A375 (cell line): Measurements from ENCODE around the gene TBCCD1. TPM values are rescaled to one million over a fixed set of nuclear protein-coding genes. Genes with fewer than 3 reads are reported as not detected.

Experiments used
- total RNA-seq: library from RNA; depleted of rRNA; stranded (reverse); fragments of >200 nt; shearing (Covaris generic); gene quantifications from 2 replicates; pipeline ENCODE4 v1.2.3, GENCODE V29; 2014; rRNA removed

TBCCD1 gene, protein sequence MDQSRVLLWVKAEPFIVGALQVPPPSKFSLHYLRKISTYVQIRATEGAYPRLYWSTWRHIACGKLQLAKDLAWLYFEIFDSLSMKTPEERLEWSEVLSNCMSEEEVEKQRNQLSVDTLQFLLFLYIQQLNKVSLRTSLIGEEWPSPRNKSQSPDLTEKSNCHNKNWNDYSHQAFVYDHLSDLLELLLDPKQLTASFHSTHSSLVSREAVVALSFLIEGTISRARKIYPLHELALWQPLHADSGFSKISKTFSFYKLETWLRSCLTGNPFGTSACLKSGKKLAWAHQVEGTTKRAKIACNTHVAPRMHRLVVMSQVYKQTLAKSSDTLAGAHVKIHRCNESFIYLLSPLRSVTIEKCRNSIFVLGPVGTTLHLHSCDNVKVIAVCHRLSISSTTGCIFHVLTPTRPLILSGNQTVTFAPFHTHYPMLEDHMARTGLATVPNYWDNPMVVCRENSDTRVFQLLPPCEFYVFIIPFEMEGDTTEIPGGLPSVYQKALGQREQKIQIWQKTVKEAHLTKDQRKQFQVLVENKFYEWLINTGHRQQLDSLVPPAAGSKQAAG
- total RNA-seq = 7.1 and 7.4 TPM in 2 replicates

DNA sequence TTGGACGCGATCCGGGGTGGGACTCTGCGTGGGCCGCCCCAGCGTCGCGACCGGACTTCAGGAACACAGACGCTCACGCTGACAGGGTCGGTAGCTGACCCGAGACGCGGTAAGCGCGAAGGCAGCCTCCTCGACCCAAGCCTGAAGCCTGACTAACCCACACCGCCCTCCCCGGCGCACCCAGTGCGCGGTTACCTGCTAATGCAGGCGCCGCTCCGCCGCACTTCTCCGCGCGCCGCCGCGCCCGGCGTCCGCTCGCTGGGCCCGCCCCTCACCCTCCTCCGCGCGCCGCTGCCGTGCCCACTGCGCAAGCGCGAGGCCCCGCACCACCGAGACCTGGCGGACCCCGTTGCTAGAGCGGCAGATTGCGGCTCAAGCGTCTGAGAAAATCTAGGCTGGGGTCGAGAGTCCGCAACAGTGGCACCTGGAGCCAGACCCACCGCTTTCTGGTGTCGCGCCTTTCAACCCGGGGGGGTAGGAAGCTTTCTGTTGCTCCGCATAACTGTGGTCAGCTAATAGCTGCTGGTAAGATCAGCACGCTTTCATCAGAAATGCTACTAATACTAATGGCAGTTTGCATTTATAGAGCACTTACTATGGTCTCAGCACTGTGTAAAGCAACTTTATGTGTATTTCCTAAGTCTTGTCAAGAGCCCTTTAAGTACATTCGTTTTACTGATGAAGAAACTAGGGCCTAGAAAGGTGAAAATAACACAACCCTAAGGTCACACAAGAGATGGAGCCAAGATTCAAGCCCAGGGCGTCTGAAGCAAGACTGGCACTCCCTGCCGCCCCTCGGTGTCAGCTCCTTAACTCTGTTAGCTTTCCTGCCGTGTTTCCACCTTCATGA is at the start of gene TBCCD1:
TBCCD1 (minus strand) TSS at position 268 of the 850 bp plus-strand sequence. CDS start 3,010 bp downstream, outside the sequence.

DNA sequence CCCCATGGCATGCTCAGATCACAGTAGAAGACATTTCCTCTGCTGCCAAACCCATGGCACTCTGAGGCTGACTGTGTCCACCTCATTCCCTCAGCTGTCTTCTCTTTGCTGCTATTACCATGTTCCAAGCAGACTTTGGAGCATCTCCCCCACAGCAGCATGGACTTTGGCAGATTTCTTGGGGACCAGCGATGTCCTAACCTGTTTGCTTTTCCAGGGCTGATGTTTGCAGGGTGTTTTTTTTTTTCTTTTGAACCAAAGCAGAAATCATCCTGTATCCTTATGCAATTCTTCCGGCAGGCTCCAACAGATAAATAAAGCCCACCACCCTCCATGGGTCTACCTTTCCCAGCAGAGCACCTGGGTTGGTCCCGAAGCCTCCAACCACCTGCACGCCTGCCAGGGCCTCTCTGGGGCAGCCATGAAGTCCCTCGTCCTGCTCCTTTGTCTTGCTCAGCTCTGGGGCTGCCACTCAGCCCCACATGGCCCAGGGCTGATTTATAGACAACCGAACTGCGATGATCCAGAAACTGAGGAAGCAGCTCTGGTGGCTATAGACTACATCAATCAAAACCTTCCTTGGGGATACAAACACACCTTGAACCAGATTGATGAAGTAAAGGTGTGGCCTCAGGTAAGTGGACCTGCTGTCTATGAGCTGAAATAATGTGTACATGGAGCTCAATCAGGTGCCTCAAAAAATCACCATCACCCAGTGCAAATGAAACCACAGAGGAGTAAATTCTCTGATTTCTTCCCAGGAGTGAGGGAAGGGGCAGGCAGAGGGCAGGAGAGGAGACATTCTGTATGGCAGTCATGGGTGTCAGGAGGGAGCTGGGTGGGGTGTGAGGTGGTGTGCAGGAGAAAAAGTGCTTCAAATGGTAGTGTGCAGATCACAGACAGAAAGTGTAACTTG is 45.8 kb upstream of the TBCCD1 start, which contains the start of gene AHSG:
AHSG (plus strand) TSS at position 340 of the 916 bp plus-strand sequence; CDS start at position 422, 82 bp downstream.

DNA sequence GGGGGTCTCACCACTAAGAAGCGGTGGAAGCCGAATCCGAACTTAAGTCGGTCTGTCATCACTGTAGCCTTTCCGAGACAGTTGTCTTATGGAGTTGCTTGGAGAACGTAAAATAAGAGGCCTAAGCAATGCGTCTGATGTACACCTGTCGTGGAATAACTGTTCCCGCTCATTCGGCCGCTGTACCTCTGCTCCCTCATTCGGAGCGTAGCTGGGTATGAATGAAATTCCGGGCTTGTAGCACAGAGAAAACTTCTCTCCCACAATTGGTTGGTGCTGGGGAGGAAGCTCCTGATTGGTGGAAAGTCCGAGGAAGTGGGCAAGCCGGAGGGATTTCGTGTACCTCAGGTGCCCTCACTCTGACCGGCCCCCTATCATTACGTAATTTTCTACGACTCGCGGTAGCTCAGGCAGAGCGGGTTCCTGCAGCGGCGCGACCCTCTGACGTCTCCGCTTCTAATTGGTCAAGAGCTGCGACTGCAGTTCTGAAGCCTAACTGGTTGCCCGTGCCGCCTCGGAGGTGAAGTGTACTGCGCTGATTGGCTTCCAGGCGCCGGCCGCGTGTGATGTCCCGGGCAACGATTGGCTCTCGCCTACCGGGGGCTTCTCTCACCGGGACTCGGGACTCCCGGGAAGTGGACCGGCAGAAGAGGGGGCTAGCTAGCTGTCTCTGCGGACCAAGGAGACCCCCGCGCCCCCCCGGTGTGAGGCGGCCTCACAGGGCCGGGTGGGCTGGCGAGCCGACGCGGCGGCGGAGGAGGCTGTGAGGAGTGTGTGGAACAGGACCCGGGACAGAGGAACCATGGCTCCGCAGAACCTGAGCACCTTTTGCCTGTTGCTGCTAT is 3.2 kb upstream of the TBCCD1 start, which contains the start of gene DNAJB11:
DNAJB11 (plus strand) TSS at position 625 of the 845 bp plus-strand sequence; CDS start at position 803, 178 bp downstream.

DNA sequence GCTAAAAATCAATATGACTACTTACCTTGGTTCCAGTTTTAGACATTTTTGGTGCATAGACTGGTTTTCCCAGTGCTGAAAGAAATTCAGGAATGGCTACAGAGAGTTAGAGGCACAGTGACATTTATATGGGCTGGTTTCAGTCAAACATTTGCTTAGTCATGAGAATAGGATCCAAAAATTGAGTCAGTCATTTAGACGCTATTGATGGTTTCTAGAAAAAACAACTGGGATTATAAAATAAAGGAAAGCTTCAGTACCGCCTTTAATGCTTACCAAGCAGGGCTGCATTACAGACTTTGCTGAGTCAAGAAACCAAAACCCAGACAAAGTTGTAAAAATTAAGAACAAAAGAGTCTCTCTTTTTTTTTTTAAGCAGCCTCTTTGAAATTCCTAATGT is 22.9 kb downstream of the TBCCD1 start, which contains the start of gene CRYGS:
CRYGS (minus strand) TSS at position 100 of the 400 bp plus-strand sequence; CDS start at position 46, 54 bp downstream.

Other genes with a start within 250 kb of the TBCCD1 start
- 5.4 TPM in 2 replicates for gene DGKG, start 205.1 kb downstream of the TBCCD1 start, total RNA-seq
- 0.40 and 0.57 TPM in 2 replicates for gene CRYGS, start 23.0 kb downstream of the TBCCD1 start, total RNA-seq
- 58.1 and 61.2 TPM in 2 replicates for gene DNAJB11, start 3.4 kb upstream of the TBCCD1 start, total RNA-seq
- not detected in 2 replicates for gene AHSG, start 45.7 kb upstream of the TBCCD1 start, total RNA-seq
- not detected in 2 replicates for gene FETUB, start 73.1 kb upstream of the TBCCD1 start, total RNA-seq
- gene HRG, start 98.7 kb upstream of the TBCCD1 start, total RNA-seq = not detected in 2 replicates
- not detected in 2 replicates for gene KNG1, start 150.0 kb upstream of the TBCCD1 start, total RNA-seq
- 260 and 274 TPM in 2 replicates for gene EIF4A2, start 216.2 kb upstream of the TBCCD1 start, total RNA-seq
- gene RFC4, start 239.1 kb upstream of the TBCCD1 start, total RNA-seq = 43.6 and 53.6 TPM in 2 replicates